ENCODE data around the gene EIF1AX.
"Not testable (repeated sequence)": the region's sequence is repeated elsewhere in the genome, so short reads cannot be mapped to it uniquely, and the experiment has no call there.

EIF1AX gene

GRCh38 chrX:20126833-20127232, 14.8 kb downstream of the EIF1AX start:
- not testable (repeated sequence) for DNase-seq

GRCh38 chrX:20124964-20125363, 16.7 kb downstream of the EIF1AX start:
- no peak for DNase-seq

GRCh38 chrX:20118065-20118824, 23.4 kb downstream of the EIF1AX start:
- no peak for DNase-seq

GRCh38 chrX:20116577-20117240, 24.9 kb downstream of the EIF1AX start, which contains the start of gene MAP7D2:
MAP7D2 (minus strand) TSS chrX:20116907; CDS start chrX:20116879, 28 bp downstream.
- DNase-seq = no peak

- no peak for DNase-seq
These were observed 25.5 kb downstream of the EIF1AX start for GRCh38 chrX:20116087-20116576.

GRCh38 chrX:20112022-20112774, 29.4 kb downstream of the EIF1AX start:
- DNase-seq = no peak

- DNase-seq = no peak
These were observed 30.4 kb downstream of the EIF1AX start for GRCh38 chrX:20111271-20111670.

GRCh38 chrX:20101934-20102581, 39.6 kb downstream of the EIF1AX start:
- DNase-seq = no peak

GRCh38 chrX:20091499-20091898, 50.1 kb downstream of the EIF1AX start:
- DNase-seq = no peak

GRCh38 chrX:20089845-20090244, 51.8 kb downstream of the EIF1AX start:
- no peak for DNase-seq

- DNase-seq = no peak
These were observed 61.4 kb downstream of the EIF1AX start for GRCh38 chrX:20080277-20080676.
